Body of pancreas (tissue), 4 donors: Measurements from ENCODE around the gene LYRM7. TPM values are rescaled to one million over a fixed set of nuclear protein-coding genes. Genes with fewer than 3 reads are reported as not detected.
"Not testable (repeated sequence)": the region's sequence is repeated elsewhere in the genome, so short reads cannot be mapped to it uniquely, and the experiment has no call there.

Experiments
- ATAC-seq: fragments of 150-250 bp; one replicate; pipeline ENCODE4 v1.9.1; 2016
- DNase-seq, 4 donors: peaks; one replicate each; pipeline ENCODE4 v3.0.0-alpha.2; 2019
- H3K27ac ChIP-seq, 4 donors: fragments of 200-600 bp; sonication (generic); 1 replicate in 3 of 4; 2 replicates in 1 of 4; pipeline versions ENCODE4 v1.5.1 to v1.6.1; 2016 to 2019; ENCODE audit warnings: mild to moderate bottlenecking in 1 of 4, mixed read lengths in 1 of 4, moderate library complexity in 1 of 4
- H3K27me3 ChIP-seq, 2 donors: fragments of 200-600 bp; sonication (generic); one replicate each; pipeline ENCODE4 v1.6.0; 2016; ENCODE audit warnings: mild to moderate bottlenecking in 1 of 2
- H3K36me3 ChIP-seq, 2 donors: fragments of 200-600 bp; sonication (generic); replicated peaks in 1 of 2; 2 replicates each; pipeline ENCODE4 v1.5.1; 2016; ENCODE audit warnings: low read depth in 2 of 2; ENCODE audit not compliant: insufficient read depth in 1 of 2
- H3K4me1 ChIP-seq: fragments of 200-600 bp; sonication (generic); one replicate; pipeline ENCODE4 v1.6.0; 2016
- H3K4me3 ChIP-seq, 2 donors: fragments of 200-600 bp; sonication (generic); 1 replicate in 1 of 2; 2 replicates in 1 of 2; pipeline ENCODE4 v1.5.1; 2016 to 2019
- H3K9me3 ChIP-seq, 3 donors: fragments of 200-600 bp; sonication (generic); 1 replicate in 2 of 3; 2 replicates in 1 of 3; pipeline ENCODE4 v1.5.1; 2016
- POLR2A ChIP-seq, 3 donors: fragments of 450-650 bp; IDR thresholded peaks; one replicate each; pipeline ENCODE4 v1.6.1; 2016; ENCODE audit warnings: antibody characterized with exemption in 3 of 3, mild to moderate bottlenecking in 2 of 3
- WGBS, 2 donors: methylation state at CpG; one replicate each; pipeline ENCODE4 v1.1.5; 2017; 5-methylcytosine and 5-hydroxymethylcytosine counted together
- intact Hi-C: fragments of 100-400 bp; cut with DNase I; formaldehyde crosslinking; loops from one replicate; pipeline ENCODE4 v1.15.1; 2023
- total RNA-seq, 2 donors: library from RNA; depleted of rRNA; stranded (reverse); fragments of >200 nt; gene quantifications; one replicate each; pipeline ENCODE4 v1.1.0, GENCODE V29; 2016
- TF ChIP-seq, protein P1 (sequence below), 7 experiments: fragments of 450-650 bp in 4 of 7; fragments of 200-600 bp in 3 of 7; sonication (generic) in 3 of 7; IDR thresholded peaks; one replicate each; pipeline ENCODE4 v1.5.1; 2016 to 2019; ENCODE audit warnings: antibody characterized with exemption in 7 of 7

The LYRM7 gene
- total RNA-seq, 2 donors from 2014 or later = 3.4 to 3.6 TPM

DNA sequence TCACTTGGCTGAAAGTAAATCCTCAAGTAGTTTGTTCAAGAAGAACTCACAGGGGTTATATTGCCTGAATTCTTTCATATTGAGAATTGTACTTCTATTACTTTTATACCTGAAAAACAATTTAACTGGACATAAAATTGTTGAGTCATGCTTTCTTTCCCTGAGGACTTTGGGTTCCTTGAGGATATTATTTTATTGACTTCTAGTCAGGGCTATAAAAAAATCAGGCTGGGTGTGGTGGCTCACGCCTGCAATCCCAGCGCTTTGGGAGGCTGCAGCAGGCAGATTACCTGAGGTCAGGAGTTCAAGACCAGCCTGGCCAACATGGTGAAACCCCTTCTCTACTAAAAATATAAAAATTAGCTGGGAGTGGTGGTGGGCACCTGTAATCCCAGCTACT is 75.2 kb downstream of the LYRM7 start:
- 93 to 96% methylated on average over 2 of the region's 2 CpGs for WGBS, 2 donors
- ATAC-seq = no peak

DNA sequence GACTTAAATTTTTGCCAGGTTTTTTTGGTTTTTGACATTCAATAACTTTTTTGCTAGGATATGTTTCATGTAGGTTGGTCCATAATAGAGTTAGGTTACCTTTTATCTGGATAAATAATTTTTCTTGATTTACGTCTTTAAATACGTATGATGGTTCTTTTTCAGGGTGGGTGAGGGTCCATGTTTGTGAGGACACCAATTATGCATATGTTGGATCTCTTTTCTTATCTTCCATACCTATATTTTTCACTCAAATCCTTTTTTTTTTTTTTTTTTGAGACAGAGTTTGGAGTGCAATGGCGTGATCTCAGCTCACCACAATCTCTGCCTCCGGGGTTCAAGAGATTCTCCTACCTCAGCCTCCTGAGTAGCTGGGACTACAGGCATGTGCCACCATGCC is 75.8 kb downstream of the LYRM7 start:
- Histone ChIP-seq H3K4me1 (no peaks in the 10 kb centered on the region), H3K9me3 (no peaks in the 10 kb centered on the region), H3K36me3 (no peaks in the 10 kb centered on the region), H3K27ac (no peak overlapping the region), H3K4me3 (no peak overlapping the region), H3K27me3 (no peaks in the 10 kb centered on the region)
- intact Hi-C loops = no loop called here
- ATAC-seq (no peak), DNase-seq (no peak)
- WGBS, 2 donors = 84 to 86% methylated on average over 4 of the region's 4 CpGs
- no peak for TF ChIP-seq POLR2A (IDR thresholded peaks at IDR 0.05)
- TF ChIP-seq, protein P1, sequence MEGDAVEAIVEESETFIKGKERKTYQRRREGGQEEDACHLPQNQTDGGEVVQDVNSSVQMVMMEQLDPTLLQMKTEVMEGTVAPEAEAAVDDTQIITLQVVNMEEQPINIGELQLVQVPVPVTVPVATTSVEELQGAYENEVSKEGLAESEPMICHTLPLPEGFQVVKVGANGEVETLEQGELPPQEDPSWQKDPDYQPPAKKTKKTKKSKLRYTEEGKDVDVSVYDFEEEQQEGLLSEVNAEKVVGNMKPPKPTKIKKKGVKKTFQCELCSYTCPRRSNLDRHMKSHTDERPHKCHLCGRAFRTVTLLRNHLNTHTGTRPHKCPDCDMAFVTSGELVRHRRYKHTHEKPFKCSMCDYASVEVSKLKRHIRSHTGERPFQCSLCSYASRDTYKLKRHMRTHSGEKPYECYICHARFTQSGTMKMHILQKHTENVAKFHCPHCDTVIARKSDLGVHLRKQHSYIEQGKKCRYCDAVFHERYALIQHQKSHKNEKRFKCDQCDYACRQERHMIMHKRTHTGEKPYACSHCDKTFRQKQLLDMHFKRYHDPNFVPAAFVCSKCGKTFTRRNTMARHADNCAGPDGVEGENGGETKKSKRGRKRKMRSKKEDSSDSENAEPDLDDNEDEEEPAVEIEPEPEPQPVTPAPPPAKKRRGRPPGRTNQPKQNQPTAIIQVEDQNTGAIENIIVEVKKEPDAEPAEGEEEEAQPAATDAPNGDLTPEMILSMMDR (IDR thresholded peaks at IDR 0.05) = no peak

More for the DNA sequence above, 75.2 kb downstream of the LYRM7 start:
- intact Hi-C loops = no loop called here
- TF ChIP-seq, protein P1 (IDR thresholded peaks at IDR 0.05) = no peak
- TF ChIP-seq POLR2A (IDR thresholded peaks at IDR 0.05) = no peak
- Histone ChIP-seq H3K4me3 (no peak overlapping the region), H3K36me3 (no peaks in the 10 kb centered on the region), H3K9me3 (no peaks in the 10 kb centered on the region), H3K4me1 (no peaks in the 10 kb centered on the region), H3K27me3 (no peaks in the 10 kb centered on the region), H3K27ac (no peak overlapping the region)
- DNase-seq = no peak

DNA sequence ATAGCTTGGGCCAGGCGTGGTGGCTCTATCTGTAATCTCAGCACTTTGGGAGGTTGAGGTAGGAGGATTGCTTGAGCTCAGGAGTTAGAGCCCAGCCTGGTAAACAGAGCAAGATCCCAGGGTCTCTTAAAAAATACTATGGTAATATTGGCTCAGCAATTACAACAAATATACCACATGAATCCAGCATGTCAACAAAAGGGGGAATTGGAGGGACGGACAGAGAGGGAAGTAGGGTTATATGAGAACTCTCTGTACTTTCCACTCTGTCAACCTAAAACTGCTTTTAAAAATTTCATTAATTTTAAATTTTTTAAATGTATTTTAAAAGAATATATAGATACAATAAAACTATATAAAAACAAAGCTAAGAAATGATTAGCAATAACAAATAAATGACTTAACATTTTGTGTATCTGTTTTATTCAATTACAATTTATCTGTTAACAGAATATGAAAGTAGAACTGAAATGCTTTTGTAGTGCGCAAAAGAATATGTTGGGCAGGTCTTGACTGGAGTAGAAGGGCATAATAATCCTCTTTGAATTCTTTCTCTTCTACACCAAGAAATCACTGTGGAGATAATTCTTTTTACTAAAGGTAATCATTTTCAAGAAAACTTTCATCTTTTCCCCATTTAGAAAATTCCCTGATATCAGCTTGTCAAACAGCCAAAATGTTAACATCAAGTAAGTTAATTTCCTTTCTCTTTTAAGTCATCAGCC is 80.2 kb downstream of the LYRM7 start:
- H3K4me1 ChIP-seq = no peaks in the 10 kb centered on the region
- H3K27ac ChIP-seq = no peak overlapping the region
- 84 to 86% methylated on average over 3 of the region's 3 CpGs for WGBS, 2 donors
- intact Hi-C loops = loop anchor here (10.0 kb wide), 1 partner anchor 76 kb away; the partner anchor contains the start of gene LYRM7
- H3K36me3 ChIP-seq = no peaks in the 10 kb centered on the region
- no peaks in the 10 kb centered on the region for H3K9me3 ChIP-seq
- no peak overlapping the region for H3K4me3 ChIP-seq
- TF ChIP-seq POLR2A (IDR thresholded peaks at IDR 0.05) = no peak
- TF ChIP-seq, protein P1 (IDR thresholded peaks at IDR 0.05) = no peak
- no peaks in the 10 kb centered on the region for H3K27me3 ChIP-seq
- DNase-seq (no peak), ATAC-seq (no peak)

DNA sequence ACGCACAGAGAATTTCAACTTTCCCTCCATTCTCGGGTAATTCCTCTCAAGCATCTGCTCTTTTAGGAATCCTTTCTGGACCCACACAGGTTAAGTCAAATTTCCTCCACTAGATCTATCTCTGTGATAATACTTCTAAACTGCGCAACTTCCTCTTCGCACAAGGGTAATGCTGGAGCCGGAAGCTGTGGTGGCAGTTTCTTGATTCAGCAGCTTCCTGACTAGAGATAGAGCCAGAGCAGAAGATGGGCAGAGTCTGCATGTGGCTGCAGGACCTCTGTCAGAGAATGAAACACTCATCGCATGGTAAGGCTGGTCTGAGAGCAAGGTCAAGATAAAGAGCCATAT is 82.1 kb downstream of the LYRM7 start:
- H3K9me3 ChIP-seq = no peaks in the 10 kb centered on the region
- TF ChIP-seq, protein P1 (IDR thresholded peaks at IDR 0.05) = no peak
- no peak for TF ChIP-seq POLR2A (IDR thresholded peaks at IDR 0.05)
- no peaks in the 10 kb centered on the region for H3K27me3 ChIP-seq
- peak in 2 of 4 donors; percentile 33 to 72 for DNase-seq
- ATAC-seq = no peak
- WGBS, 2 donors = 56 to 67% methylated on average over 6 of the region's 6 CpGs
- H3K4me1 ChIP-seq = no peaks in the 10 kb centered on the region
- peak overlapping the region in 1 of 4 donors; percentile 45 for H3K27ac ChIP-seq
- no peaks in the 10 kb centered on the region for H3K36me3 ChIP-seq
- no peak overlapping the region for H3K4me3 ChIP-seq
- intact Hi-C loops = loop anchor here (10.0 kb wide), 1 partner anchor 78 kb away; the partner anchor contains the start of gene LYRM7

DNA sequence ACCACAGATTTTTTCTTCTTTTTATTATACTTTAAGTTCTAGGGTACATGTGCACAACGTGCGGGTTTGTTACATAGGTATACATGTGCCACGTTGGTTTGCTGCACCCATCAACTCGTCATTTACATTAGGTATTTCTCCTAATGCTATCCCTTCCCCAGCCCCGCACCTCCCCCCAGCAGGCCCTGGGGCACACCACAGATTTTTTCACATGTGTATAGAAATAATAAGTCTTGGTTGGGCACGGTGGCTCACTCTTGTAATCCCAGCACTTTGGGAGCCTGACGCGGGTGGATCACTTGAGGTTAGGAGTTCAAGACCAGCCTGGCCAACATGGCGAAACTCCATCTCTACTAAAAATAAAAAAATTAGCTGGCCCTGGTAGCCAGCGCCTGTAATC is 83.3 kb downstream of the LYRM7 start:
- H3K9me3 ChIP-seq, ATAC-seq, H3K4me3 ChIP-seq, H3K27me3 ChIP-seq, DNase-seq, H3K27ac ChIP-seq, H3K36me3 ChIP-seq, H3K4me1 ChIP-seq: not testable (repeated sequence)
- intact Hi-C loops = loop anchor here (10.0 kb wide), 1 partner anchor 79 kb away; the partner anchor contains the start of gene LYRM7
- WGBS, 2 donors = 82 to 89% methylated on average over 10 of the region's 10 CpGs
